Adrenal gland (tissue), 5 donors: ENCODE measurements around the gene SIGLEC1.

Source experiments
- POLR2A ChIP-seq, 2 donors: fragments of 450-650 bp; IDR thresholded peaks; one replicate each; pipeline ENCODE4 v1.6.1; 2017; ENCODE audit warnings: antibody characterized with exemption in 2 of 2, mild to moderate bottlenecking in 2 of 2, moderate library complexity in 1 of 2
- TF ChIP-seq, protein P1 (sequence below), 6 experiments: fragments of 450-650 bp in 4 of 6; fragments of 200-600 bp in 2 of 6; sonication (generic) in 1 of 6; IDR thresholded peaks; 1 replicate in 5 of 6; 2 replicates in 1 of 6; pipeline versions ENCODE4 v1.5.1 to v1.8.0; 2016 to 2021; ENCODE audit warnings: antibody characterized with exemption in 6 of 6, mild to moderate bottlenecking in 2 of 6, moderate library complexity in 1 of 6
- donor health status: DM: no; HTN: no; CAD: no.

DNA sequence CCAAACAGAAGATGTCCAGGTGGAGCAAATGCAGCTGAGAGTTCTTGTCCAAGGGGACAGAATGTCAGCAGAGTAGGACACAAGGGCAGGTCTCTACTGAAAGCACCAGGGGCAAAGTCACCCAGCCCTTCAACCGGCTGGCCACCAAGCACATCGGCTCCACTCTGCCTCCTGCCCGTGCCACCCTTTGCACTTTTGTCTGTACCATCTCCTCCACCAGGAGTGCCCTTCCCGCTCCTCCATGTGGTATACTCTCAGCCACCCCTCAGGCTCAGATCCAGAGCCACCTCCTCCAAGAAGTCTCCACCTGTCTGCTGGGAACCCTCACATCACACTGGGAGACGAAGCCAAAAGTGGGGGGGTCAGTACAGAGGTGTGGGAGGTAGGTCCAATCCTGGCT, 16.0 kb upstream of the SIGLEC1 start:
- TF ChIP-seq POLR2A (IDR thresholded peaks at IDR 0.05), result no peak
- TF ChIP-seq, protein P1, sequence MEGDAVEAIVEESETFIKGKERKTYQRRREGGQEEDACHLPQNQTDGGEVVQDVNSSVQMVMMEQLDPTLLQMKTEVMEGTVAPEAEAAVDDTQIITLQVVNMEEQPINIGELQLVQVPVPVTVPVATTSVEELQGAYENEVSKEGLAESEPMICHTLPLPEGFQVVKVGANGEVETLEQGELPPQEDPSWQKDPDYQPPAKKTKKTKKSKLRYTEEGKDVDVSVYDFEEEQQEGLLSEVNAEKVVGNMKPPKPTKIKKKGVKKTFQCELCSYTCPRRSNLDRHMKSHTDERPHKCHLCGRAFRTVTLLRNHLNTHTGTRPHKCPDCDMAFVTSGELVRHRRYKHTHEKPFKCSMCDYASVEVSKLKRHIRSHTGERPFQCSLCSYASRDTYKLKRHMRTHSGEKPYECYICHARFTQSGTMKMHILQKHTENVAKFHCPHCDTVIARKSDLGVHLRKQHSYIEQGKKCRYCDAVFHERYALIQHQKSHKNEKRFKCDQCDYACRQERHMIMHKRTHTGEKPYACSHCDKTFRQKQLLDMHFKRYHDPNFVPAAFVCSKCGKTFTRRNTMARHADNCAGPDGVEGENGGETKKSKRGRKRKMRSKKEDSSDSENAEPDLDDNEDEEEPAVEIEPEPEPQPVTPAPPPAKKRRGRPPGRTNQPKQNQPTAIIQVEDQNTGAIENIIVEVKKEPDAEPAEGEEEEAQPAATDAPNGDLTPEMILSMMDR (IDR thresholded peaks at IDR 0.05), result no peak
